ENCODE data around the gene CORO2A. TPM values are rescaled to one million over a fixed set of nuclear protein-coding genes. Genes with fewer than 3 reads are reported as not detected.

The CORO2A gene
- total and polyA plus RNA-seq, 10 of the 15 experiments (the other 5 are each of a cell fraction or from before 2014, with no cell fraction given), result 1.0 to 5.3 (median 3.5) TPM

DNA sequence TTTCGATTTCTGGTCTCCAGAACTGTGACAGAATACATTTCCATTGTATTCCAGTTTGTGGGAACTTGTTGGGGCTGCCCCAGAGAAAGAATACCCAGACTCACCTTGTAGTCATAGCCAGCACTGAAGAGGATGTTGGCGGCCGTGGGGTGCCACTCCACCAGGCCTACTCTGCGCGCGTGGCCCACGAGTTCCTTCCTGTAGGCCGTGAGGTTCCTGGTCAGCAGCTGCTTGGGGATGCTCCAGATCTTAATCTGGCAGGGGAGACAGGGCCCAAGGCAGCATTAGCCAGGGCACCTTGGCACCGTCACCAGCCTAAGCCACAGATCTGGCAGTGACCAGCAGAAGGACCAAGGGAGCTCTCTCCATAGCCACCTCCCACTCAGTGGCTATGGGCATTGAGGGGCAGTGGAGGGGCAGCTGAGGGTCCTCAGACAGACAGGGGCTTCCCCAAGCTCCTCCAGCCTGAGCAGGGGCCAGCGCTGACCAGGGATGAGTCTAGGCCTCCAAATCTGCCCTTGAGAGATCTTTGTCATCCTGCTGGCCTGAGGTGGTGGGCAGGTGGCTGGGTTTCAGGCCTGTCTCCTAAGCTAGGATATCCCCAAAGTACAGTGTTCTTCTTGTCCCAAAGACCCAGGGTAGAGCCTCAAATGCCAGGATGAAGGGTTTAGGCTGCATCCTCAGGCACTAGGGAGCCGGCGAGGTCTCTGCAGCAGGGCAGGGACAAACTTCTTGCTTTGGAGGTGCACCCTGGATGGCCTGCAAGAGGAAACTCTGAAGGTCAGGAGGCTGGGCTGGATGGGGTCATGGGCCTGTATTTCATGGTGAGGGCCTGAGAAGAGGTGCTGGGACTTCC, 57.5 kb downstream of the CORO2A start:
- ChIA-PET RAD21 (ENCODE audit: unreplicated experiment) (no interaction called here), POLR2A (interaction anchor here (0.5 kb wide), 1 partner anchor 92 kb away, joined by 3 read pairs; no protein-coding TSS in a partner anchor), SMC1A (ENCODE audit: uncharacterized antibody, unreplicated experiment) (interaction anchor here (0.7 to 0.9 kb wide), 3 partner anchors 14 to 63 kb away, joined by 3 to 4 read pairs (median 3); no protein-coding TSS in a partner anchor), CTCF (interaction anchor here (1.1 kb wide), 2 partner anchors 61 to 209 kb away, joined by 3 to 4 read pairs; no protein-coding TSS in a partner anchor)
- FAIRE-seq (no peak), DNase-seq (ENCODE audit: low read depth, low spot score) (no peak), ATAC-seq (no peak)
- H4K20me1 ChIP-seq (ENCODE audit: control insufficient read depth, insufficient read depth), result no peaks in the 10 kb centered on the region
- no peak overlapping the region for H3K4me2 ChIP-seq (ENCODE audit: control insufficient read depth, insufficient read depth)
- H3K27ac ChIP-seq (ENCODE audit: control insufficient read depth, insufficient read depth), result no peak overlapping the region
- in situ Hi-C loops (cut with MboI) (no loop called here), intact Hi-C loops (cut with micrococcal nuclease; ENCODE audit: unreplicated experiment) (no loop called here)
- no TSS peak for BruUV-seq (replicated peaks)
- no peak overlapping the region for H2AFZ ChIP-seq (ENCODE audit: control insufficient read depth, low read depth, low read length)
- H3K4me3 ChIP-seq, result no peak overlapping the region
- H3K27me3 ChIP-seq (replicated peaks in 1 of 2; ENCODE audit: control insufficient read depth in 2 of 2, insufficient read depth in 2 of 2, low read length in 1 of 2), result no peaks in the 10 kb centered on the region
- H3K9ac ChIP-seq (ENCODE audit: control insufficient read depth, insufficient read depth, low read length), result no peak overlapping the region
- H3K36me3 ChIP-seq (ENCODE audit: control insufficient read depth in 2 of 2, insufficient read depth in 2 of 2, low read length in 1 of 2), result no peaks in the 10 kb centered on the region
- no peaks in the 10 kb centered on the region; the same call in 1 of the 2 replicates for H3K4me1 ChIP-seq (ENCODE audit: control insufficient read depth, insufficient read depth, low read length)
- H3K79me2 ChIP-seq (ENCODE audit: control insufficient read depth, insufficient read depth, low read length), result no peaks in the 10 kb centered on the region
- no peaks in the 10 kb centered on the region for H3K9me3 ChIP-seq (replicated peaks; ENCODE audit: control insufficient read depth, insufficient read depth, low read length)
- 84% methylated on average over 12 of the region's 12 CpGs for WGBS (ENCODE audit: insufficient coverage, insufficient replicate concordance, low lambda C conversion rate, missing lambda C conversion rate)
- TF ChIP-seq SIN3A (IDR thresholded peaks at IDR 0.05; ENCODE audit: low read depth, low read length) (no peak), ZNF622 (IDR thresholded peaks at IDR 0.05) (no peak), TCF12 (IDR thresholded peaks at IDR 0.05; ENCODE audit: low read depth, low read length) (no peak), KLF5 (IDR thresholded peaks at IDR 0.05; ENCODE audit: partially characterized antibody) (no peak), SMAD1 (IDR thresholded peaks at IDR 0.05; ENCODE audit: low read depth, partially characterized antibody) (no peak), KAT2A (conservative IDR thresholded peaks at IDR 0.05; ENCODE audit: control insufficient read depth, low read depth, low read length) (no peak), FOXK2 (IDR thresholded peaks at IDR 0.05) (no peak), HDGF (IDR thresholded peaks at IDR 0.05) (no peak), JUND (IDR thresholded peaks at IDR 0.05; ENCODE audit: low read depth, low read length) (no peak), NR2C2 (IDR thresholded peaks at IDR 0.05; ENCODE audit: borderline replicate concordance, control insufficient read depth, insufficient read length, low read depth) (no peak)
- TF ChIP-seq, protein P1, sequence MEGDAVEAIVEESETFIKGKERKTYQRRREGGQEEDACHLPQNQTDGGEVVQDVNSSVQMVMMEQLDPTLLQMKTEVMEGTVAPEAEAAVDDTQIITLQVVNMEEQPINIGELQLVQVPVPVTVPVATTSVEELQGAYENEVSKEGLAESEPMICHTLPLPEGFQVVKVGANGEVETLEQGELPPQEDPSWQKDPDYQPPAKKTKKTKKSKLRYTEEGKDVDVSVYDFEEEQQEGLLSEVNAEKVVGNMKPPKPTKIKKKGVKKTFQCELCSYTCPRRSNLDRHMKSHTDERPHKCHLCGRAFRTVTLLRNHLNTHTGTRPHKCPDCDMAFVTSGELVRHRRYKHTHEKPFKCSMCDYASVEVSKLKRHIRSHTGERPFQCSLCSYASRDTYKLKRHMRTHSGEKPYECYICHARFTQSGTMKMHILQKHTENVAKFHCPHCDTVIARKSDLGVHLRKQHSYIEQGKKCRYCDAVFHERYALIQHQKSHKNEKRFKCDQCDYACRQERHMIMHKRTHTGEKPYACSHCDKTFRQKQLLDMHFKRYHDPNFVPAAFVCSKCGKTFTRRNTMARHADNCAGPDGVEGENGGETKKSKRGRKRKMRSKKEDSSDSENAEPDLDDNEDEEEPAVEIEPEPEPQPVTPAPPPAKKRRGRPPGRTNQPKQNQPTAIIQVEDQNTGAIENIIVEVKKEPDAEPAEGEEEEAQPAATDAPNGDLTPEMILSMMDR (IDR thresholded peaks at IDR 0.05 in 2 of 3, conservative IDR thresholded peaks at IDR 0.05 in 1 of 3; ENCODE audit: control insufficient read depth in 2 of 3, extremely low read depth in 1 of 3, insufficient read depth in 1 of 3, low read depth in 3 of 3, low read length in 3 of 3), result no peak
- TF ChIP-seq, protein P2, sequence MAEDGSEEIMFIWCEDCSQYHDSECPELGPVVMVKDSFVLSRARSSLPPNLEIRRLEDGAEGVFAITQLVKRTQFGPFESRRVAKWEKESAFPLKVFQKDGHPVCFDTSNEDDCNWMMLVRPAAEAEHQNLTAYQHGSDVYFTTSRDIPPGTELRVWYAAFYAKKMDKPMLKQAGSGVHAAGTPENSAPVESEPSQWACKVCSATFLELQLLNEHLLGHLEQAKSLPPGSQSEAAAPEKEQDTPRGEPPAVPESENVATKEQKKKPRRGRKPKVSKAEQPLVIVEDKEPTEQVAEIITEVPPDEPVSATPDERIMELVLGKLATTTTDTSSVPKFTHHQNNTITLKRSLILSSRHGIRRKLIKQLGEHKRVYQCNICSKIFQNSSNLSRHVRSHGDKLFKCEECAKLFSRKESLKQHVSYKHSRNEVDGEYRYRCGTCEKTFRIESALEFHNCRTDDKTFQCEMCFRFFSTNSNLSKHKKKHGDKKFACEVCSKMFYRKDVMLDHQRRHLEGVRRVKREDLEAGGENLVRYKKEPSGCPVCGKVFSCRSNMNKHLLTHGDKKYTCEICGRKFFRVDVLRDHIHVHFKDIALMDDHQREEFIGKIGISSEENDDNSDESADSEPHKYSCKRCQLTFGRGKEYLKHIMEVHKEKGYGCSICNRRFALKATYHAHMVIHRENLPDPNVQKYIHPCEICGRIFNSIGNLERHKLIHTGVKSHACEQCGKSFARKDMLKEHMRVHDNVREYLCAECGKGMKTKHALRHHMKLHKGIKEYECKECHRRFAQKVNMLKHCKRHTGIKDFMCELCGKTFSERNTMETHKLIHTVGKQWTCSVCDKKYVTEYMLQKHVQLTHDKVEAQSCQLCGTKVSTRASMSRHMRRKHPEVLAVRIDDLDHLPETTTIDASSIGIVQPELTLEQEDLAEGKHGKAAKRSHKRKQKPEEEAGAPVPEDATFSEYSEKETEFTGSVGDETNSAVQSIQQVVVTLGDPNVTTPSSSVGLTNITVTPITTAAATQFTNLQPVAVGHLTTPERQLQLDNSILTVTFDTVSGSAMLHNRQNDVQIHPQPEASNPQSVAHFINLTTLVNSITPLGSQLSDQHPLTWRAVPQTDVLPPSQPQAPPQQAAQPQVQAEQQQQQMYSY (CRISPR knock-in tag; IDR thresholded peaks at IDR 0.05), result no peak
- TF ChIP-seq, protein P3, sequence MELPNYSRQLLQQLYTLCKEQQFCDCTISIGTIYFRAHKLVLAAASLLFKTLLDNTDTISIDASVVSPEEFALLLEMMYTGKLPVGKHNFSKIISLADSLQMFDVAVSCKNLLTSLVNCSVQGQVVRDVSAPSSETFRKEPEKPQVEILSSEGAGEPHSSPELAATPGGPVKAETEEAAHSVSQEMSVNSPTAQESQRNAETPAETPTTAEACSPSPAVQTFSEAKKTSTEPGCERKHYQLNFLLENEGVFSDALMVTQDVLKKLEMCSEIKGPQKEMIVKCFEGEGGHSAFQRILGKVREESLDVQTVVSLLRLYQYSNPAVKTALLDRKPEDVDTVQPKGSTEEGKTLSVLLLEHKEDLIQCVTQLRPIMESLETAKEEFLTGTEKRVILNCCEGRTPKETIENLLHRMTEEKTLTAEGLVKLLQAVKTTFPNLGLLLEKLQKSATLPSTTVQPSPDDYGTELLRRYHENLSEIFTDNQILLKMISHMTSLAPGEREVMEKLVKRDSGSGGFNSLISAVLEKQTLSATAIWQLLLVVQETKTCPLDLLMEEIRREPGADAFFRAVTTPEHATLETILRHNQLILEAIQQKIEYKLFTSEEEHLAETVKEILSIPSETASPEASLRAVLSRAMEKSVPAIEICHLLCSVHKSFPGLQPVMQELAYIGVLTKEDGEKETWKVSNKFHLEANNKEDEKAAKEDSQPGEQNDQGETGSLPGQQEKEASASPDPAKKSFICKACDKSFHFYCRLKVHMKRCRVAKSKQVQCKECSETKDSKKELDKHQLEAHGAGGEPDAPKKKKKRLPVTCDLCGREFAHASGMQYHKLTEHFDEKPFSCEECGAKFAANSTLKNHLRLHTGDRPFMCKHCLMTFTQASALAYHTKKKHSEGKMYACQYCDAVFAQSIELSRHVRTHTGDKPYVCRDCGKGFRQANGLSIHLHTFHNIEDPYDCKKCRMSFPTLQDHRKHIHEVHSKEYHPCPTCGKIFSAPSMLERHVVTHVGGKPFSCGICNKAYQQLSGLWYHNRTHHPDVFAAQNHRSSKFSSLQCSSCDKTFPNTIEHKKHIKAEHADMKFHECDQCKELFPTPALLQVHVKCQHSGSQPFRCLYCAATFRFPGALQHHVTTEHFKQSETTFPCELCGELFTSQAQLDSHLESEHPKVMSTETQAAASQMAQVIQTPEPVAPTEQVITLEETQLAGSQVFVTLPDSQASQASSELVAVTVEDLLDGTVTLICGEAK (IDR thresholded peaks at IDR 0.05; ENCODE audit: borderline replicate concordance), result no peak
